GM21825 (cell line): ENCODE results near the gene UBE2B.
"Not testable (repeated sequence)": the region's sequence is repeated elsewhere in the genome, so short reads cannot be mapped to it uniquely, and the experiment has no call there.

Source experiments
- ATAC-seq: cut with Tn5 transposase; IDR thresholded peaks from one replicate; pipeline ENCODE4 v1.9.1; 2021; ENCODE audit warnings: mild to moderate bottlenecking, moderate library complexity; ENCODE audit not compliant: unreplicated experiment

Gene UBE2B

GRCh38 chr5:134370871-134371833, at the start of gene UBE2B:
UBE2B (plus strand) TSS chr5:134371569; CDS start chr5:134371596, 27 bp downstream.
- peak; percentile 67 for ATAC-seq

- no peak for ATAC-seq
Observed at GRCh38 chr5:134327327-134327726, 44.0 kb upstream of the UBE2B start.

- ATAC-seq, result no peak
Observed at GRCh38 chr5:134328619-134329018, 42.8 kb upstream of the UBE2B start.

- not testable (repeated sequence) for ATAC-seq
Observed at GRCh38 chr5:134336833-134337232, 34.5 kb upstream of the UBE2B start.

GRCh38 chr5:134343500-134343899, 27.9 kb upstream of the UBE2B start:
- not testable (repeated sequence) for ATAC-seq

GRCh38 chr5:134345476-134345875, 25.9 kb upstream of the UBE2B start:
- ATAC-seq, result not testable (repeated sequence)

GRCh38 chr5:134345996-134346395, 25.4 kb upstream of the UBE2B start:
- no peak for ATAC-seq

GRCh38 chr5:134349463-134349862, 21.9 kb upstream of the UBE2B start:
- no peak for ATAC-seq

GRCh38 chr5:134355681-134356080, 15.7 kb upstream of the UBE2B start:
- ATAC-seq, result no peak

GRCh38 chr5:134365604-134366003, 5.8 kb upstream of the UBE2B start:
- no peak for ATAC-seq

GRCh38 chr5:134370311-134370870, 978 bp upstream of the UBE2B start:
- ATAC-seq, result peak; percentile 12

- no peak for ATAC-seq
Observed at GRCh38 chr5:134371834-134372340, 518 bp downstream of the UBE2B start.

- not testable (repeated sequence) for ATAC-seq
Observed at GRCh38 chr5:134373633-134374032, 2.3 kb downstream of the UBE2B start.

- no peak for ATAC-seq
Observed at GRCh38 chr5:134374232-134374631, 2.9 kb downstream of the UBE2B start.

GRCh38 chr5:134380346-134380745, 9.0 kb downstream of the UBE2B start:
- no peak for ATAC-seq

- not testable (repeated sequence) for ATAC-seq
Observed at GRCh38 chr5:134382204-134382603, 10.8 kb downstream of the UBE2B start.

GRCh38 chr5:134383980-134384697, 12.8 kb downstream of the UBE2B start:
- ATAC-seq, result no peak

GRCh38 chr5:134387443-134387842, 16.1 kb downstream of the UBE2B start:
- ATAC-seq, result no peak

- no peak for ATAC-seq
Observed at GRCh38 chr5:134392301-134392700, 20.9 kb downstream of the UBE2B start.

- ATAC-seq, result no peak
Observed at GRCh38 chr5:134394932-134395331, 23.6 kb downstream of the UBE2B start.

GRCh38 chr5:134396274-134396673, 24.9 kb downstream of the UBE2B start:
- no peak for ATAC-seq
